HUES64 (cell line): ENCODE data around the gene DAZAP2.

Experiments
- H3K27ac ChIP-seq: 2 replicates; pipeline ENCODE4 v1.7.0; 2013; ENCODE audit warnings: low read depth, low read length, inconsistent platforms
- H3K27me3 ChIP-seq: 2 replicates; pipeline ENCODE4 v1.6.1; 2013; ENCODE audit warnings: mild to moderate bottlenecking, low read length; ENCODE audit not compliant: insufficient read depth
- H3K36me3 ChIP-seq: 2 replicates; pipeline ENCODE4 v1.6.1; 2013; ENCODE audit warnings: mild to moderate bottlenecking, low read length; ENCODE audit not compliant: insufficient read depth
- H3K4me1 ChIP-seq: 2 replicates; pipeline ENCODE4 v1.6.1; 2013; ENCODE audit warnings: mild to moderate bottlenecking, low read length, moderate library complexity; ENCODE audit not compliant: insufficient read depth
- H3K4me3 ChIP-seq: 2 replicates; pipeline ENCODE4 v1.5.1; 2013; ENCODE audit warnings: mild to moderate bottlenecking, low read length, moderate library complexity
- H3K9ac ChIP-seq: 2 replicates; pipeline ENCODE4 v1.6.1; 2013; ENCODE audit warnings: mild to moderate bottlenecking, low read depth, low read length
- H3K9me3 ChIP-seq: 2 replicates; pipeline ENCODE4 v1.6.1; 2013; ENCODE audit warnings: low read depth, low read length; ENCODE audit not compliant: insufficient read depth
- WGBS: fragments of 150-250, 120-280 bp; methylation state at CpG from one replicate; pipeline ENCODE4 v1.1.7; 2013; ENCODE audit warnings: missing lambda C conversion rate; 5-methylcytosine and 5-hydroxymethylcytosine counted together

The DAZAP2 gene

DNA sequence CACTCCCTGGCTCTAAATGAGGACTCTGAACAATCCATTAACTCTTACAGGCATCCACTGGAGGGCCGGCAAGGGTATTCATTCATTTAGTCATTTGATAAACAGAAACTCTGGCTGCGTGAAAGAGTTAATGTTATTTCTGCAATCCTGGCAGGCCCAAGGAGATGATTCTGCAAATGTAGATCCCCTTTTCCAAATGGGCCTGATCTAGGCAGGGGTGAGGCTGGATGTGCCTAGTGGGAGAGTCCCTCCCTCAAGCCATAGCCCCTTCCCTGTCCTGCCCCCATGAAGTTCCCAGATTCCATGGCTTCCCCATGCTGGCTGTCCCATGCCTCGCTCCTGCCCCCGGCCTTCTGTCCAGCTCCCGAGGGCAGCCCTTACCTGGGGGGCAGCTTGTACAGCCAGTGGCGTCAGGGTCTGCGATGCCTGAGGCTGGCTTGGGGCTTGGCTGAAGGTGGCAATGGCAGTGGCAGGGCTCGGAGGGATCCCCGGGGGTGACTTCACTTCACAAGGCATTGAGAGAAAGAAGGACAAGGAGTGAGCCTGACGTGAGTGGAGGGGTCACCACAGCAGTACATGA, 39.2 kb upstream of the DAZAP2 start:
- no peak overlapping the region for H3K27ac ChIP-seq
- H3K9me3 ChIP-seq, result no peaks in the 10 kb centered on the region
- no peak overlapping the region for H3K4me3 ChIP-seq
- no peaks in the 10 kb centered on the region for H3K36me3 ChIP-seq
- no peak overlapping the region for H3K9ac ChIP-seq
- no peaks in the 10 kb centered on the region for H3K27me3 ChIP-seq
- no peaks in the 10 kb centered on the region for H3K4me1 ChIP-seq
- 92% methylated on average over 10 of the region's 10 CpGs for WGBS

DNA sequence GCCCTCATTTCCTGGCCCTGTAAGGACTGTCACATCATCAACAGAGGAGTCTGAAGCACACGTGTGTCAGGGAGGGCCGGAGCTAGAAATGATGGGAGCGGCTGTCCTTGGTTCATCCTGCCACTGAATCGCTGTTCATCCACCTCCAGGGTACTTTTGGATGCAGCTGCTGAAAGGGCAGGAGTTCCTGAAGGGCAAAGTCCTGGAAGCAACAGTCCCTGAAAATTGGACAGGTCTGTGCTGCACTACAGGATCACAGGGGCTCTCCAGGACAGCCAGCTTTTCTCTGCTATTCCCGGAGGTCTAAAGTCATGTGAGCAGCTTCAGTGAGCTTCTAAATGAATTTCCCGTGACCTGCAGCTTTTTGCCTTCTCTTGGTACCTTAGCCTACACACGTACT, 38.5 kb upstream of the DAZAP2 start:
- 97% methylated on average over 7 of the region's 7 CpGs for WGBS
- H3K27ac ChIP-seq, result no peak overlapping the region
- no peaks in the 10 kb centered on the region for H3K27me3 ChIP-seq
- H3K4me1 ChIP-seq, result no peaks in the 10 kb centered on the region
- H3K4me3 ChIP-seq, result no peak overlapping the region
- H3K9ac ChIP-seq, result no peak overlapping the region
- no peaks in the 10 kb centered on the region for H3K36me3 ChIP-seq
- H3K9me3 ChIP-seq, result no peaks in the 10 kb centered on the region

DNA sequence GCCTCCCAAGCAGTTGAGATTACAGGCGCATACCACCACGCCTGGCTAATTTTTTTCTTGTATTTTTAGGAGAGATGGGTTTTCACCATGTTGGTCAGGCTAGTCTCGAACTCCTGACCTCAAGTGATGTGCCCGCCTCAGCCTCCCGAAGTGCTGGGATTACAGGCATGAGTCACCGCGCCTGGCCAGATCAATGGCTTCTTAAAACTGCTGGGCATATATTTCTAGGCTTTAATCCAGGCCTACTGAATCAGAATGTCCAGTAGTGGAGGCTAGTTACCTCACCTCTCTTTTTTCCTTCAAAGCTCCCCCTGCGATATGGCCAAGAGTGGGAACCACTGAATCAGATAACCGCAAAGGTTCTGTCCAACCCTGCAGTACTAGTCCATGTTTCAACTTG, 37.8 kb upstream of the DAZAP2 start:
- 94% methylated on average over 9 of the region's 9 CpGs for WGBS
- Histone ChIP-seq H3K27me3 (no peaks in the 10 kb centered on the region), H3K9me3 (no peaks in the 10 kb centered on the region), H3K9ac (no peak overlapping the region), H3K27ac (no peak overlapping the region), H3K4me1 (no peaks in the 10 kb centered on the region), H3K36me3 (no peaks in the 10 kb centered on the region), H3K4me3 (no peak overlapping the region)

DNA sequence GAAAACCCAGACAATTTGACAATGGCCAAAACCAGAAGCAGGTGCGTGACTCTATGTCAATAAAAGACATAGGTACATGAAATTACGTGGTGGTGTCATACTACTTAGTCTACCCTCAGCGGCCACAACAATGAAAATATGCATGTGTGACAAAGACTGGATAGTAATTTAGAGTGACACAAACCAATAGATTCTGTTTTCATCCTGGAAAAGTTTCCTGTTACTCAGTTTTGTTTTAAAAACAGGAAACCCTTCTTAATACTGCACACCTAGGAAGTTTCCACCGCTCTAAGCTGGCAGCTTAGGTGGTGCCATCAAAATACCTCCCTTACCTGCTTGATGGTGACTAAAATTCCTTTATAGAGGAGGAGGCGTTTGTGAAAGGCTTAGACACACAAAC, 35.9 kb upstream of the DAZAP2 start:
- Histone ChIP-seq H3K9me3 (no peaks in the 10 kb centered on the region), H3K4me3 (no peak overlapping the region), H3K4me1 (no peaks in the 10 kb centered on the region), H3K27ac (no peak overlapping the region), H3K36me3 (no peaks in the 10 kb centered on the region), H3K27me3 (no peaks in the 10 kb centered on the region), H3K9ac (no peak overlapping the region)
- 96% methylated on average over 5 of the region's 5 CpGs for WGBS

DNA sequence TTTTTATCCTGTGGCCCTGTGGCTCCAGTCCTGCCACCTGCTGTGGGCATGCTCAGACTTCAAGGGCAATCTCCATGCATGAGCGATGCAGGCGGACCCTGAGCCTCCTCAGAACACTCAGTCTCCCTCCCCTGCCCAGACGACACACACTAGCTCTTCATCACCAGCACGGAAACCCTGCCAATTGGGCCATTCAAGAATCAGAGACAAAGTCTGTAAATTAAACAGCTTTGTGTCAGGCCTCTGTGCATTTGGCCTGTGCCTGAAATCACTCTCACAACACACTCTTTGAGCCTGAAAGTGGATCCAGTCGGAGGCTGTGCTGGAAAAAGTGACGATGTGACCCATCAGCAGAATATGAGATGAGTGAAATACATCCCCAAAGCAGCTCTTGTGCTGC, 33.3 kb upstream of the DAZAP2 start:
- Histone ChIP-seq H3K4me3 (no peak overlapping the region), H3K36me3 (no peaks in the 10 kb centered on the region), H3K27ac (no peak overlapping the region), H3K9me3 (no peaks in the 10 kb centered on the region), H3K4me1 (no peaks in the 10 kb centered on the region), H3K9ac (no peak overlapping the region), H3K27me3 (no peaks in the 10 kb centered on the region)
- WGBS, result 95% methylated on average over 6 of the region's 6 CpGs

DNA sequence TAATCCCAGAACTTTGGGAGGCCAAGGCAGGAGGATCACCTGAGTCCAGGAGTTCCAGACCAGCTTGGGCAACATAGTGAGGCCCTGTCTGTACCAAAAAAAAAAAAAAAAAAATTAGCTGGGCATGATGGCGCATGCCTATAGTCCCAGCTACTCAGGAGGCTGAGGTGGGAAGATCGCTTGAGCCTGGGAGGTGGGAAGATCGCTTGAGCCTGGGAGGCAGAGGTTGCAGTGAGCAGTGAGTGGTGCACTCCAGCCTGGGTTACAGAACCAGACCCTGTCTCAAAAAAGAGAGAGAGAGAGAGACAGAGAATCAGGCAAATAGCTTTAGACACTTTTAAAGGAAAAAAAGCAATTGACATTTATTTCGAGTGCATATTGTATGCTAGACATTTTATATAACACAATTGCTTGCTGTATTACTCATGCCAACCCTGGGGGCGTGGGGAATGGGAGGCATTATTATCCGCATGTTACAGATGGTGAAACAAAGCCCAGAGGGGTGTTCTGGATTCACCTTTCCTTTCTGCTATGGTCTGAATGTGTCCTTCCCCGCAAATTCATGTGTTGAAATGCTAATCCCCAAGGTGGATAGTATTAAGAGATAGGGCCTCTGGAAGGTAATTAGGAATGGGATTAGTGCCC, 30.5 kb upstream of the DAZAP2 start:
- Histone ChIP-seq H3K4me3 (no peak overlapping the region), H3K27ac (no peak overlapping the region), H3K9me3 (no peaks in the 10 kb centered on the region), H3K4me1 (no peaks in the 10 kb centered on the region), H3K36me3 (no peaks in the 10 kb centered on the region), H3K27me3 (no peaks in the 10 kb centered on the region), H3K9ac (no peak overlapping the region)
- WGBS, result 92% methylated on average over 6 of the region's 7 CpGs

DNA sequence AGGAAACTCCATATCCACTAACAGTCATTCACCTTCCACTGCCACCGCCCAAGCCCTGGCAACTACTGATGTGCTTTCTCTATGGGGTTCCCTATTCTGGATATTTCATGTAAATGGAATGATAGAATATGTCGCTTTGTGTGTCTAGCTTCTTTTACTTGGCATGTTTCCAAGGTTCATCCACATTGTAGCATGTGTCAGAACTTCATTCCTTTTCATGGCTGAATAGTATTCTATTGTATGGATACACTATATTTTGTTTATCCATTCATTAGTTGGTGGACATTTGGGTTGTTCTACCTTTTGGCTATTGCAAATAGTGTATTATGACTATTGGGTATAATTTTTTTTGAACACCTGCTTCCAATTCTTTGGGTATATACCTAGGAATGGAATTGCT, 29.4 kb upstream of the DAZAP2 start:
- WGBS, result 95% methylated on average over 2 of the region's 2 CpGs
- Histone ChIP-seq H3K9me3 (no peaks in the 10 kb centered on the region), H3K9ac (no peak overlapping the region), H3K4me3 (no peak overlapping the region), H3K4me1 (no peaks in the 10 kb centered on the region), H3K27me3 (no peaks in the 10 kb centered on the region), H3K27ac (no peak overlapping the region), H3K36me3 (no peaks in the 10 kb centered on the region)

DNA sequence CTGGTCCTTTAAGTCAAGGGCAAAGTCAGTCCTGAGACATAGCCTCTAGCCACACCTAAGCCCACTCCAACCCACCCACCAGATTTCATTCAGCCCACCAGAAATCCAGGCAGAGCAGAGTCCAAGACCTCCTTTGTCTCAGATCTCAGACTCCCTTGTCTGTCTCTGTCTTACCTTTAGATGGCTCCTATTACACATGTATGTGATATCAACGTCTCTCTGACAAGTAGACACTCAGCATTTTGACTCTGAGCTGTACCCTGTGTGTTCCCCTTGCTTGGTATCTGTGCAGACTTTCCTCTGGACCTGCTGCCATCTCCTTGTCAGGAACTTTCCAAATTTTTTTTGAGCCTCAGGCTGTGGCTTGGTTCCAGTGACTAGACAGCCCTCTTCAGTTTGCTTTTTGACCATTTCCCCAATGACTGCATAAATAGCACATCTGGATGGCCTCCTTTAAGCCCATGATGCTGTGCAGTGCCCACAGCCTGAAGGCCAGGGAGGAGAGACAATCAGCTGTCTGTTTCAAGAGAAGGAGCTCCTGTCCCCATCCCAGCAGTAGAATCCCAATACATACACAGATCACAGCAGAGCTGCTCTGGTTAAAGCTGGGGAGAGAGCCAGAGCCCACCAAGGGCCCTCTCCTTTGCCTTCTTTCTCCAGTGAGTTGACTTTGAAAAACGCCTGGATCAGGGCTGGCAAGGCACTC, 27.8 kb upstream of the DAZAP2 start:
- H3K27me3 ChIP-seq, result no peaks in the 10 kb centered on the region

DNA sequence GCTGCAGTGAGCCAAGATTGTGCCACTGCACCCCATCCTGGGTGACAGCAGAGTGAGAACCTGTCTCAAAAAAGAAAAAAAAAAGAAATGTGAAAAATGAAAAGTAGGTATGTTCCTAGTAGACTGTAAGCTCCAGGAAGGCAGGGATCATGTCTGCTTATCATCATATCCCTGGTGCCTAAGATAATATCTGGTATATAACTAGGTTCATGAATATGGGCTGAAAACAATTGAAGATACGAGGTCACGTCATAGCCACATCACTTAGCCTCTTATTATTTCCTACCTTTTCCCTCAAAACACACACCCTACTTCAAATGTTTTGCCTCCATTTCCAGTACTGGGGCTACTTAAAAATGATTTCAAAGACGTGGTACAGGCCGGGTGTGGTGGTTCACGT, 23.7 kb upstream of the DAZAP2 start:
- no peaks in the 10 kb centered on the region for H3K27me3 ChIP-seq
- no peaks in the 10 kb centered on the region for H3K36me3 ChIP-seq
- 95% methylated on average over 5 of the region's 5 CpGs for WGBS
- H3K9ac ChIP-seq, result no peak overlapping the region
- H3K4me3 ChIP-seq, result no peak overlapping the region
- H3K4me1 ChIP-seq, result peaks cover 15% of the 10 kb centered on the region
- H3K27ac ChIP-seq, result no peak overlapping the region
- H3K9me3 ChIP-seq, result no peaks in the 10 kb centered on the region

More for the DNA sequence above, 27.8 kb upstream of the DAZAP2 start:
- H3K4me1 ChIP-seq, result no peaks in the 10 kb centered on the region
- H3K4me3 ChIP-seq, result no peak overlapping the region
- H3K9me3 ChIP-seq, result no peaks in the 10 kb centered on the region
- H3K9ac ChIP-seq, result no peak overlapping the region
- 79% methylated on average over 2 of the region's 2 CpGs for WGBS
- H3K27ac ChIP-seq, result no peak overlapping the region
- H3K36me3 ChIP-seq, result no peaks in the 10 kb centered on the region

DNA sequence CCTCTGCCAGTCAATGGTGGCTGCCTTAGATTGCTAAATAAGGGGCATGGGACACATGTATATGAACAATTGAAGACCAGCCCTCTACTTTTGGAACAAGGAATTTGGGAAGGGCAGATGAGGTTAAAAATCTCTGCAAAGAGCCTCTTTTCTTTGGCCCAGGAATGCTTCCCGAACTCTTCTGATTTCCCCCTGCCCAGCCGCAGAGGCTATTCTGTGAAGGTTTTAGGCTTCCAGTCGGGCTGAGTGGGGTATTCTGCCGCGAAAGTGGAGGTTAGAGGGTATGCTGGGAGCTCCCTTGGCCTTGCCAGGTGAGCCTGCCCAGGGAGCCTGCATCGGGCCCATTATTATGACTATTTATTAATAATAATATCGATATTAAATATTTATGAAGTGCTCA, 22.0 kb upstream of the DAZAP2 start:
- Histone ChIP-seq H3K27me3 (no peaks in the 10 kb centered on the region), H3K4me1 (peaks cover 15% of the 10 kb centered on the region), H3K36me3 (no peaks in the 10 kb centered on the region), H3K27ac (no peak overlapping the region; the same call in 1 of the 2 replicates), H3K4me3 (peak overlapping the region; percentile 72), H3K9me3 (no peaks in the 10 kb centered on the region), H3K9ac (no peak overlapping the region)
- 37% methylated on average over 5 of the region's 7 CpGs for WGBS

DNA sequence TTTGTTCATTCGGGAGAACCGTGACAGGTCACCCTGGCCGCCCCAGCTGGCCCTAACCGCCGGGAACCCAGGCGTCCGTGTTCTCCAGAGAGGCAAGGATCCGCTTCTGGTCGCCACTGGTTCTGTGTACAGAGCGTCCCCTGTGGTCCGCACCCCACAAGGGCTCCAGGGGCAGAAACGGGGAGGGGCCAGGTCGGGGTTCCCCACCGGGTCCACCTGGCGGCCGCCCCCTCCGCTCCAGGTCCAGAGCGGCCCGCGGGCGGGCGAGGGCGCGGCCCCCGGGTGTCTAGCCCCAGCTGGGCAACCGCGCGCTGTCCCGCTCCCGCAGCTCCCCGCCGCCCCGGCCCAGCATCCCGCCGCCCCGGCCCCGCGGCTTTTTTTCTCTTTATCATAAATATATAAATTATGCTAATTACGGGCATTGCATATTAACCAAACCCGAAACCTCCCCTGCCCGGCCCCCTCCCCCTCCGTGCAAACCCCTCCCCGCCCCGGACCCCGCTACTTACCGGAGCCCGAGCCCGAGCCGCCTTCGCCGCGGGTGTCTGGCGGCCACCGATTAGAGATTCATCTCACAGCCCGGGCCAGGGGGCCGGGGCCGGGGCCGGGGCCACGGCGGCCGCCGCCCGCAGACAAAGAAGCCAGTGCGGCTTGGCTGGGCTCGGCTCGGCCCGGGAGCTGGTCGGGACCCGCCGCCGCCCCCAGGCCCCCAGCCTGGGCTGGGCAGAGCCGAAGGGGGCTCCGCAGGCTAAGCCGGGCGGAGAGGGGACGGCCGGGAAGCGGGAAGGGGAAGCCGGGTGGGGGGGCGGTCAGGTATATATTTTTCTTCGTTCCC, 21.3 kb upstream of the DAZAP2 start:
- WGBS, result under 1% methylated on average over 61 of the region's 81 CpGs
- no peaks in the 10 kb centered on the region for H3K27me3 ChIP-seq
- peak overlapping the region; percentile 83 for H3K9ac ChIP-seq
- peaks cover 15% of the 10 kb centered on the region for H3K4me1 ChIP-seq
- no peaks in the 10 kb centered on the region for H3K9me3 ChIP-seq
- peak overlapping the region; percentile 72 for H3K4me3 ChIP-seq
- peak overlapping the region; percentile 96 for H3K27ac ChIP-seq
- no peaks in the 10 kb centered on the region for H3K36me3 ChIP-seq
